Renal cortex interstitium (tissue), 11 donors: ENCODE data around the gene SPACA5B. TPM values are rescaled to one million over a fixed set of nuclear protein-coding genes. Genes with fewer than 3 reads are reported as not detected.
"Not testable (repeated sequence)": the region's sequence is repeated elsewhere in the genome, so short reads cannot be mapped to it uniquely, and the experiment has no call there.

ENCODE experiments used
- DNase-seq, 11 donors: peaks; one replicate each; pipeline ENCODE4 v3.0.0-alpha.2; 2013; ENCODE audit warnings: low read depth in 9 of 11, low spot score in 4 of 11; ENCODE audit errors: extremely low read depth in 1 of 11
- polyA plus RNA-seq, 3 donors: library from polyadenylated mRNA; unstranded; fragments of 120-200 nt; gene quantifications; one replicate each; pipeline ENCODE4 v1.2.1, GENCODE V29; 2013; ENCODE audit not compliant: insufficient read length in 3 of 3

Gene SPACA5B
- polyA plus RNA-seq, 3 donors, result 0.86 TPM; not detected in 2

GRCh38 chrX:48180811-48181210 lies 50.4 kb downstream of the SPACA5B start:
- no peak for DNase-seq

DNA sequence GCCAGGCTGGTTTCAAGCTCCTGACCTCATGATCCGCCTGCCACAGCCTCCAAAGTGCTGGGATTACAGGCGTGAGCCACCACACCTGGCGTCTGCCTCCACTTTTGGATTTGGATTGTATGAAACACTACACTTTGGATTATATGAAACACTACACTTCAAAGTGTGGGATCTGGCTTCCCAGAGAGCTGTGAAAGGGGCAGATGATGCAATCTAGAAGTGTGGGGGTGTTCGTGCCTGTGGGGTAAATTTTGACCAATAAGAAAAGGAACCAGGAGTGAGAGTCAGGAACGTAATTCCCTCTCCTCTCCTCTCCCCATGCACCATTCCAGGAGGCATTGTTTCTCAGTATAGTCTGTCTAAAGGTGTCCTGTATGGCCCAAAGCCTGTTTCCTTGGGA lies 51.5 kb downstream of the SPACA5B start:
- not testable (repeated sequence) for DNase-seq

Other genes with a start within 250 kb of the SPACA5B start
- gene ZNF182, start 126.6 kb upstream of the SPACA5B start, polyA plus RNA-seq, result 10 to 100 TPM; 10.2 to 12.5 (median 11.8) TPM
- under 1 TPM in 1 of 3 donors, not detected in 2; 0.22 TPM for gene SPACA5, start 123.6 kb upstream of the SPACA5B start, polyA plus RNA-seq
- gene ZNF630, start 59.0 kb upstream of the SPACA5B start, polyA plus RNA-seq, result 1 to 10 TPM; 3.2 to 4.3 (median 3.6) TPM
- not detected for gene SSX5, start 66.2 kb downstream of the SPACA5B start, polyA plus RNA-seq
- not detected for gene SSX1, start 124.8 kb downstream of the SPACA5B start, polyA plus RNA-seq
- gene SSX3, start 226.1 kb downstream of the SPACA5B start, polyA plus RNA-seq, result not detected